H9 (cell line): ENCODE data around the gene NTRK2. TPM values are rescaled to one million over a fixed set of nuclear protein-coding genes. Genes with fewer than 3 reads are reported as not detected.

Source experiments
- DNase-seq: peaks from one replicate; pipeline ENCODE4 v3.0.0-alpha.2; 2017
- H2AFZ ChIP-seq: one replicate; pipeline ENCODE4 v1.6.1; 2013; ENCODE audit warnings: mild to moderate bottlenecking, low read length, control low read depth, moderate library complexity
- H2AK5ac ChIP-seq: 2 replicates; pipeline ENCODE4 v1.6.1; 2013; ENCODE audit warnings: low read length, control low read depth, mixed read lengths; ENCODE audit not compliant: insufficient read length
- H2BK120ac ChIP-seq: one replicate; pipeline ENCODE4 v1.6.1; 2013; ENCODE audit warnings: low read depth, mild to moderate bottlenecking, low read length, control low read depth, inconsistent platforms; ENCODE audit not compliant: poor library complexity, severe bottlenecking
- H2BK12ac ChIP-seq: 2 replicates; pipeline ENCODE4 v1.6.1; 2013; ENCODE audit warnings: low read length, control low read depth, mixed read lengths, low read depth; ENCODE audit not compliant: insufficient read length
- H2BK15ac ChIP-seq: 2 replicates; pipeline ENCODE4 v1.6.1; 2013; ENCODE audit warnings: low read depth, low read length, control low read depth
- H2BK20ac ChIP-seq: one replicate; pipeline ENCODE4 v1.6.1; 2013; ENCODE audit warnings: low read depth, mild to moderate bottlenecking, low read length, control low read depth, inconsistent platforms; ENCODE audit not compliant: poor library complexity, severe bottlenecking
- H2BK5ac ChIP-seq: 2 replicates; pipeline ENCODE4 v1.6.1; 2013; ENCODE audit warnings: low read length, control low read depth, mixed read lengths; ENCODE audit not compliant: insufficient read length
- H3K14ac ChIP-seq: 2 replicates; pipeline ENCODE4 v1.6.1; 2013; ENCODE audit warnings: low read length, control low read depth; ENCODE audit not compliant: insufficient read depth
- H3K18ac ChIP-seq: 2 replicates; pipeline ENCODE4 v1.6.1; 2013; ENCODE audit warnings: low read depth, mild to moderate bottlenecking, mixed read lengths, low read length, control low read depth; ENCODE audit not compliant: insufficient read length
- H3K23ac ChIP-seq: 2 replicates; pipeline ENCODE4 v1.6.1; 2013; ENCODE audit warnings: low read length, control low read depth, mixed read lengths, low read depth; ENCODE audit not compliant: insufficient read length
- H3K23me2 ChIP-seq: 2 replicates; pipeline ENCODE4 v1.6.1; 2013; ENCODE audit warnings: low read depth, mild to moderate bottlenecking, mixed read lengths, low read length, control low read depth; ENCODE audit not compliant: insufficient read length, poor library complexity, severe bottlenecking
- H3K27ac ChIP-seq: 2 replicates; pipeline ENCODE4 v1.5.1; 2013; ENCODE audit warnings: low read length, control low read depth, mixed read lengths, low read depth; ENCODE audit not compliant: insufficient read length
- H3K27me3 ChIP-seq: 2 replicates; pipeline ENCODE4 v1.6.1; 2013; ENCODE audit warnings: low read length, control low read depth, inconsistent platforms; ENCODE audit not compliant: insufficient read depth
- H3K4ac ChIP-seq: 2 replicates; pipeline ENCODE4 v1.6.1; 2013; ENCODE audit warnings: low read depth, mild to moderate bottlenecking, control low read depth, inconsistent platforms, low read length, moderate library complexity
- H3K4me1 ChIP-seq: 2 replicates; pipeline ENCODE4 v1.6.1; 2013; ENCODE audit warnings: low read length, control low read depth, inconsistent platforms; ENCODE audit not compliant: insufficient read depth
- H3K4me2 ChIP-seq: 2 replicates; pipeline ENCODE4 v1.6.1; 2013; ENCODE audit warnings: low read length, control low read depth, mixed read lengths; ENCODE audit not compliant: insufficient read length, insufficient read depth
- H3K56ac ChIP-seq: 2 replicates; pipeline ENCODE4 v1.6.1; 2013; ENCODE audit warnings: low read depth, mild to moderate bottlenecking, mixed read lengths, low read length, control low read depth; ENCODE audit not compliant: insufficient read length
- H3K79me1 ChIP-seq: 2 replicates; pipeline ENCODE4 v1.6.1; 2013; ENCODE audit warnings: low read depth, mild to moderate bottlenecking, moderate library complexity, low read length, control low read depth, inconsistent platforms; ENCODE audit not compliant: insufficient read depth, poor library complexity, severe bottlenecking
- H3K79me2 ChIP-seq: 2 replicates; pipeline ENCODE4 v1.6.1; 2013; ENCODE audit warnings: low read length, control low read depth, inconsistent platforms; ENCODE audit not compliant: insufficient read depth
- H3K9ac ChIP-seq: 2 replicates; pipeline ENCODE4 v1.6.1; 2013; ENCODE audit warnings: low read length, control low read depth, mixed read lengths; ENCODE audit not compliant: insufficient read length; ENCODE audit errors: extremely low read depth
- H3K9me3 ChIP-seq: one replicate; pipeline ENCODE4 v1.6.1; 2013; ENCODE audit warnings: low read depth, low read length, inconsistent platforms; ENCODE audit not compliant: control insufficient read depth
- H3T11ph ChIP-seq: one replicate; pipeline ENCODE4 v1.6.1; 2013; ENCODE audit warnings: mild to moderate bottlenecking, low read length, control low read depth, inconsistent platforms
- H4K20me1 ChIP-seq: one replicate; pipeline ENCODE4 v1.6.1; 2013; ENCODE audit not compliant: control insufficient read depth, insufficient read length, insufficient read depth
- H4K5ac ChIP-seq: 2 replicates; pipeline ENCODE4 v1.6.1; 2013; ENCODE audit warnings: low read depth, mild to moderate bottlenecking, mixed read lengths, low read length, control low read depth; ENCODE audit not compliant: insufficient read length
- H4K8ac ChIP-seq: replicated peaks from 2 replicates; pipeline ENCODE4 v1.6.1; 2013; ENCODE audit warnings: low read length, control low read depth, mixed read lengths, low read depth; ENCODE audit not compliant: insufficient read length
- H4K91ac ChIP-seq: 2 replicates; pipeline ENCODE4 v1.6.1; 2013; ENCODE audit warnings: low read depth, mild to moderate bottlenecking, moderate library complexity, mixed read lengths, low read length, control low read depth; ENCODE audit not compliant: insufficient read length
- H3K27ac Mint-ChIP-seq, 3 experiments: 2 replicates in 2 of 3; 3 replicates in 1 of 3; pipeline ENCODE4 v1.8.0; 2020 to 2021; ENCODE audit warnings: mixed read lengths in 3 of 3, mild to moderate bottlenecking in 1 of 3, moderate library complexity in 1 of 3
- H3K27me3 Mint-ChIP-seq: 2 replicates; pipeline ENCODE4 v1.8.0; 2021; ENCODE audit warnings: low read depth, mild to moderate bottlenecking, moderate library complexity, mixed read lengths
- H3K36me3 Mint-ChIP-seq, 3 experiments: 2 replicates in 2 of 3; 3 replicates in 1 of 3; pipeline ENCODE4 v1.8.0; 2020 to 2021; ENCODE audit warnings: low read depth in 3 of 3, mixed read lengths in 3 of 3; ENCODE audit not compliant: insufficient read depth in 1 of 3
- H3K4me1 Mint-ChIP-seq, 2 experiments: 2 replicates each; pipeline ENCODE4 v1.8.0; 2020; ENCODE audit warnings: mixed read lengths in 2 of 2
- H3K4me3 Mint-ChIP-seq, 2 experiments: 2 replicates in 1 of 2; 3 replicates in 1 of 2; pipeline ENCODE4 v1.8.0; 2020 to 2021; ENCODE audit warnings: mild to moderate bottlenecking in 2 of 2, mixed read lengths in 2 of 2, moderate library complexity in 1 of 2
- H3K9me3 Mint-ChIP-seq, 2 experiments: 2 replicates in 1 of 2; 3 replicates in 1 of 2; pipeline ENCODE4 v1.8.0; 2020; ENCODE audit warnings: mild to moderate bottlenecking in 2 of 2, mixed read lengths in 2 of 2, moderate library complexity in 1 of 2
- WGBS: extraction: QIAGEN DNeasy Blood & Tissue Kit; methylation state at CpG from one replicate; pipeline ENCODE4 v1.1.7; 2013; ENCODE audit warnings: missing lambda C conversion rate, low lambda C conversion rate, mixed read lengths; ENCODE audit not compliant: insufficient read length; ENCODE audit errors: extremely low coverage; 5-methylcytosine and 5-hydroxymethylcytosine counted together
- total RNA-seq: library from RNA; stranded (reverse); gene quantifications from 2 replicates; pipeline ENCODE4 v1.2.1, GENCODE V29; 2021
- TF ChIP-seq, protein P1 (sequence below): fragments of 200-600 bp; sonication (generic); conservative IDR thresholded peaks from 3 replicates; pipeline ENCODE4 v1.8.0; 2021; ENCODE audit warnings: antibody characterized with exemption, mild to moderate bottlenecking

The NTRK2 gene
- total RNA-seq, 1 experiment from 2014 or later, result 0.02 TPM

GRCh38 chr9:84845956-84846900 is 176.7 kb downstream of the NTRK2 start:
- H2AFZ ChIP-seq, result no peak overlapping the region
- H3K4me1 ChIP-seq, result no peaks in the 10 kb centered on the region; the same call in none of the 2 replicates
- no peak overlapping the region for H4K5ac ChIP-seq
- no peak overlapping the region for H2BK20ac ChIP-seq
- peaks cover 0 to 21% (median 5%) of the 10 kb centered on the region in 3 experiments; a peak in 5 of 7 replicates for H3K36me3 Mint-ChIP-seq
- no peaks in the 10 kb centered on the region for H3K79me1 ChIP-seq
- peak overlapping the region in 1 of 2 experiments; percentile 43; a peak in 2 of 5 replicates for H3K4me3 Mint-ChIP-seq
- no peak overlapping the region for H3K4ac ChIP-seq
- peaks cover 2% of the 10 kb centered on the region for H3K27me3 Mint-ChIP-seq
- peak overlapping the region; percentile 38 for H2BK120ac ChIP-seq
- H3K14ac ChIP-seq, result no peak overlapping the region
- H4K8ac ChIP-seq, result no peak overlapping the region
- H3K4me2 ChIP-seq, result no peak overlapping the region
- H2AK5ac ChIP-seq, result no peak overlapping the region
- H3K27me3 ChIP-seq, result no peaks in the 10 kb centered on the region; the same call in 1 of the 2 replicates
- no peak overlapping the region for H3K56ac ChIP-seq
- no peak overlapping the region for H3K27ac ChIP-seq
- no peak overlapping the region for H2BK5ac ChIP-seq
- H3K23me2 ChIP-seq, result no peaks in the 10 kb centered on the region
- TF ChIP-seq, protein P1, sequence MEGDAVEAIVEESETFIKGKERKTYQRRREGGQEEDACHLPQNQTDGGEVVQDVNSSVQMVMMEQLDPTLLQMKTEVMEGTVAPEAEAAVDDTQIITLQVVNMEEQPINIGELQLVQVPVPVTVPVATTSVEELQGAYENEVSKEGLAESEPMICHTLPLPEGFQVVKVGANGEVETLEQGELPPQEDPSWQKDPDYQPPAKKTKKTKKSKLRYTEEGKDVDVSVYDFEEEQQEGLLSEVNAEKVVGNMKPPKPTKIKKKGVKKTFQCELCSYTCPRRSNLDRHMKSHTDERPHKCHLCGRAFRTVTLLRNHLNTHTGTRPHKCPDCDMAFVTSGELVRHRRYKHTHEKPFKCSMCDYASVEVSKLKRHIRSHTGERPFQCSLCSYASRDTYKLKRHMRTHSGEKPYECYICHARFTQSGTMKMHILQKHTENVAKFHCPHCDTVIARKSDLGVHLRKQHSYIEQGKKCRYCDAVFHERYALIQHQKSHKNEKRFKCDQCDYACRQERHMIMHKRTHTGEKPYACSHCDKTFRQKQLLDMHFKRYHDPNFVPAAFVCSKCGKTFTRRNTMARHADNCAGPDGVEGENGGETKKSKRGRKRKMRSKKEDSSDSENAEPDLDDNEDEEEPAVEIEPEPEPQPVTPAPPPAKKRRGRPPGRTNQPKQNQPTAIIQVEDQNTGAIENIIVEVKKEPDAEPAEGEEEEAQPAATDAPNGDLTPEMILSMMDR, result no peak
- no peak overlapping the region for H3K23ac ChIP-seq
- no peaks in the 10 kb centered on the region for H3K9me3 ChIP-seq
- peaks cover 7 to 18% of the 10 kb centered on the region in 2 experiments for H3K9me3 Mint-ChIP-seq
- no peaks in the 10 kb centered on the region for H3K79me2 ChIP-seq
- H2BK15ac ChIP-seq, result no peak overlapping the region
- no peak overlapping the region for H3T11ph ChIP-seq
- H3K27ac Mint-ChIP-seq, result peak overlapping the region in 2 of 3 experiments; percentile 83 to 96; a peak in 4 of 7 replicates
- H3K4me1 Mint-ChIP-seq, result peaks cover 44 to 55% of the 10 kb centered on the region in 2 experiments
- DNase-seq, result no peak
- no CpG with 5 or more reads among the region's 7 CpGs for WGBS
- H4K20me1 ChIP-seq, result no peaks in the 10 kb centered on the region
- no peak overlapping the region for H3K9ac ChIP-seq
- H4K91ac ChIP-seq, result no peak overlapping the region
- no peak overlapping the region for H3K18ac ChIP-seq
- H2BK12ac ChIP-seq, result no peak overlapping the region
